ENCODE measurements around the gene GRIK2. TPM values are rescaled to one million over a fixed set of nuclear protein-coding genes. Genes with fewer than 3 reads are reported as not detected.

The GRIK2 gene
- total RNA-seq, 1 donor from 2014 or later: 2.5 TPM

DNA sequence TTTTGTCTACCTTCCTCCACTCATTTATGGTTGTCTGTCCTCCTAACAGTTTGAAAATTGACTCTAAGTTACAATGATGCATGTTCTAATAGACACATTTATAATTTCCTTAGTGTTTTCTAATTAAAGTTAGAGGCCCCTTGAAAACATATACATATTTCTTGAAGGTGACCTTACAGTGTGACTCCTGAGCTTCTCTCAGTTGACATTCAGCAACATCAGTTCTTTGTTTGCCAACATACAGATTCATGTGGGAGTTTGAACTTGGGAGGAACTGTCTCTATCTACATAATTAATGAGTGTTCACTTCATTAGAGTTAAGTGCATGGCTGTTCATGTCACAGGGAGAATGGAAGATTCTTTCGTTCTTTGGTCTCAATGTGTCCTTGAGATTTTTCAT is 658.2 kb downstream of the GRIK2 start:
- Histone ChIP-seq H3K4me3 (ENCODE audit: insufficient read depth, low read depth, low read length) (no peak overlapping the region), H3K36me3 (ENCODE audit: insufficient read depth, low read length) (no peaks in the 10 kb centered on the region), H3K27ac (ENCODE audit: low read depth, low read length) (no peak overlapping the region), H3K9ac (ENCODE audit: low read length) (no peak overlapping the region), H3K4me2 (ENCODE audit: low read length) (no peak overlapping the region), H3K9me3 (ENCODE audit: insufficient read depth, low read depth, low read length) (no peaks in the 10 kb centered on the region), H4K20me1 (ENCODE audit: insufficient read depth, low read length) (no peaks in the 10 kb centered on the region), H3K27me3 (ENCODE audit: insufficient read depth, low read length) (no peaks in the 10 kb centered on the region), H3K4me1 (ENCODE audit: insufficient read depth, low read length) (no peaks in the 10 kb centered on the region), H2AFZ (ENCODE audit: low read depth, low read length) (no peak overlapping the region), H3K79me2 (ENCODE audit: insufficient read depth, low read length) (no peaks in the 10 kb centered on the region)
- no peak for DNase-seq (ENCODE audit: low read depth)
- no peak for FAIRE-seq
- no peaks in the 10 kb centered on the region for H3K36me3 Mint-ChIP-seq (ENCODE audit: low read depth, unreplicated experiment)
- no peaks in the 10 kb centered on the region for H3K27me3 Mint-ChIP-seq (ENCODE audit: low read depth, unreplicated experiment)
- no peaks in the 10 kb centered on the region for H3K9me3 Mint-ChIP-seq (ENCODE audit: unreplicated experiment)
- no peak overlapping the region for H3K4me3 Mint-ChIP-seq (ENCODE audit: unreplicated experiment)
- TF ChIP-seq, protein P1, sequence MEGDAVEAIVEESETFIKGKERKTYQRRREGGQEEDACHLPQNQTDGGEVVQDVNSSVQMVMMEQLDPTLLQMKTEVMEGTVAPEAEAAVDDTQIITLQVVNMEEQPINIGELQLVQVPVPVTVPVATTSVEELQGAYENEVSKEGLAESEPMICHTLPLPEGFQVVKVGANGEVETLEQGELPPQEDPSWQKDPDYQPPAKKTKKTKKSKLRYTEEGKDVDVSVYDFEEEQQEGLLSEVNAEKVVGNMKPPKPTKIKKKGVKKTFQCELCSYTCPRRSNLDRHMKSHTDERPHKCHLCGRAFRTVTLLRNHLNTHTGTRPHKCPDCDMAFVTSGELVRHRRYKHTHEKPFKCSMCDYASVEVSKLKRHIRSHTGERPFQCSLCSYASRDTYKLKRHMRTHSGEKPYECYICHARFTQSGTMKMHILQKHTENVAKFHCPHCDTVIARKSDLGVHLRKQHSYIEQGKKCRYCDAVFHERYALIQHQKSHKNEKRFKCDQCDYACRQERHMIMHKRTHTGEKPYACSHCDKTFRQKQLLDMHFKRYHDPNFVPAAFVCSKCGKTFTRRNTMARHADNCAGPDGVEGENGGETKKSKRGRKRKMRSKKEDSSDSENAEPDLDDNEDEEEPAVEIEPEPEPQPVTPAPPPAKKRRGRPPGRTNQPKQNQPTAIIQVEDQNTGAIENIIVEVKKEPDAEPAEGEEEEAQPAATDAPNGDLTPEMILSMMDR (IDR thresholded peaks at IDR 0.05; ENCODE audit: insufficient read depth, low read depth, low read length): no peak
- TF ChIP-seq EZH2 (IDR thresholded peaks at IDR 0.05; ENCODE audit: insufficient read depth, low read length): no peak
- no peak overlapping the region for H3K27ac Mint-ChIP-seq (ENCODE audit: unreplicated experiment)
- no peaks in the 10 kb centered on the region for H3K4me1 Mint-ChIP-seq (ENCODE audit: low read depth, unreplicated experiment)

DNA sequence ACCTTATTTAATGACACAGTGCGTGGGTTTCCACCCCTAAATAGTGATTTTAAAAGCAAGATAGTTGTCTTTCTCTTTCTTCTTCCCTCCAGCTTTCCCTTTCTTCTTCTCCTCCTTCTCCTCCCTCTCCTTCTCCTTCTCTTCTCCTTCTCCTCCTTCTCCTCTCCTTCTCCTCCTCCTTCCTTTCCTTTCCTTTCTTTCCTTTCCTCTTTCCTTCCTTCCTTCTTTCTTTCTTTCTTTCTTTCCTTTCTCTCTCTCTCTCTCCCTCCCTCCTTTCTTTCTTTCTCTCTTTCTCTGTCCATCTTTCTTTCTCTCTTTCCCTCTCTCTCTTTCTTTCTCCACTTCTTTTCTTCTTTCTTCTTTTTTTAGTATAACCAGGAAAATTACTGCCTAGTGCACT is 670.6 kb downstream of the GRIK2 start:
- Histone ChIP-seq H3K9me3 (ENCODE audit: insufficient read depth, low read depth, low read length) (no peaks in the 10 kb centered on the region), H4K20me1 (ENCODE audit: insufficient read depth, low read length) (no peaks in the 10 kb centered on the region), H3K4me2 (ENCODE audit: low read length) (no peak overlapping the region), H2AFZ (ENCODE audit: low read depth, low read length) (no peak overlapping the region), H3K27ac (ENCODE audit: low read depth, low read length) (no peak overlapping the region), H3K4me1 (ENCODE audit: insufficient read depth, low read length) (no peaks in the 10 kb centered on the region), H3K79me2 (ENCODE audit: insufficient read depth, low read length) (no peaks in the 10 kb centered on the region), H3K4me3 (ENCODE audit: insufficient read depth, low read depth, low read length) (no peak overlapping the region), H3K9ac (ENCODE audit: low read length) (no peak overlapping the region), H3K27me3 (ENCODE audit: insufficient read depth, low read length) (no peaks in the 10 kb centered on the region), H3K36me3 (ENCODE audit: insufficient read depth, low read length) (no peaks in the 10 kb centered on the region)
- DNase-seq (ENCODE audit: low read depth): no peak
- H3K36me3 Mint-ChIP-seq (ENCODE audit: low read depth, unreplicated experiment): no peaks in the 10 kb centered on the region
- no peaks in the 10 kb centered on the region for H3K9me3 Mint-ChIP-seq (ENCODE audit: unreplicated experiment)
- H3K27me3 Mint-ChIP-seq (ENCODE audit: low read depth, unreplicated experiment): no peaks in the 10 kb centered on the region
- TF ChIP-seq, protein P1 (IDR thresholded peaks at IDR 0.05; ENCODE audit: insufficient read depth, low read depth, low read length): no peak
- no peak for TF ChIP-seq EZH2 (IDR thresholded peaks at IDR 0.05; ENCODE audit: insufficient read depth, low read length)
- H3K4me3 Mint-ChIP-seq (ENCODE audit: unreplicated experiment): no peak overlapping the region
- no peak for FAIRE-seq
- H3K4me1 Mint-ChIP-seq (ENCODE audit: low read depth, unreplicated experiment): no peaks in the 10 kb centered on the region
- H3K27ac Mint-ChIP-seq (ENCODE audit: unreplicated experiment): no peak overlapping the region

DNA sequence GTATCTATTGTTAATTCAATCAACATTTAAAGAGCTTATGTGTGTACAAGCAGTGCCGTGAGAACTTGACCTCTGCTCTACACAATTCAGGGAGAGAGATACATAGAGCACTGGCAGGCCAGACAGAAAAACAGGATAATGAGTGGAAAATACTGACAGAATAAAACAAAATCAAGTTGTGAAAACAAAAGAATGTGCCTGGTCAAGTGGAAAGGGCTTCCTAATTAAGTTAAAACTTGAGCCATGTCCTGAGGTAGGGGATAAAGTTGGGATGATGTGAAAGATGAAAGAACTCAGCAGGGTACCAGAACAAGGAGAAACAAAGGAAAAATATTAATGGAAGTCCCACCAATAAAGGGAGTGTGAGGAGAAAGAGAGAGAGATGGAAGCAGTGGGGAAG is 672.8 kb downstream of the GRIK2 start:
- H3K36me3 ChIP-seq (ENCODE audit: insufficient read depth, low read length): no peaks in the 10 kb centered on the region
- H3K4me3 Mint-ChIP-seq (ENCODE audit: unreplicated experiment): no peak overlapping the region
- H3K9me3 Mint-ChIP-seq (ENCODE audit: unreplicated experiment): no peaks in the 10 kb centered on the region
- H3K36me3 Mint-ChIP-seq (ENCODE audit: low read depth, unreplicated experiment): no peaks in the 10 kb centered on the region
- no peaks in the 10 kb centered on the region for H3K27me3 Mint-ChIP-seq (ENCODE audit: low read depth, unreplicated experiment)
- no peak overlapping the region for H3K9ac ChIP-seq (ENCODE audit: low read length)
- no peaks in the 10 kb centered on the region for H3K79me2 ChIP-seq (ENCODE audit: insufficient read depth, low read length)
- DNase-seq (ENCODE audit: low read depth): no peak
- TF ChIP-seq EZH2 (IDR thresholded peaks at IDR 0.05; ENCODE audit: insufficient read depth, low read length): no peak
- TF ChIP-seq, protein P1 (IDR thresholded peaks at IDR 0.05; ENCODE audit: insufficient read depth, low read depth, low read length): no peak
- H3K4me1 Mint-ChIP-seq (ENCODE audit: low read depth, unreplicated experiment): no peaks in the 10 kb centered on the region
- H3K27me3 ChIP-seq (ENCODE audit: insufficient read depth, low read length): no peaks in the 10 kb centered on the region
- H2AFZ ChIP-seq (ENCODE audit: low read depth, low read length): no peak overlapping the region
- no peak overlapping the region for H3K4me2 ChIP-seq (ENCODE audit: low read length)
- no peaks in the 10 kb centered on the region for H3K4me1 ChIP-seq (ENCODE audit: insufficient read depth, low read length)
- no peaks in the 10 kb centered on the region for H3K9me3 ChIP-seq (ENCODE audit: insufficient read depth, low read depth, low read length)
- H3K4me3 ChIP-seq (ENCODE audit: insufficient read depth, low read depth, low read length): no peak overlapping the region
- H3K27ac Mint-ChIP-seq (ENCODE audit: unreplicated experiment): no peak overlapping the region
- no peak for FAIRE-seq
- H4K20me1 ChIP-seq (ENCODE audit: insufficient read depth, low read length): no peaks in the 10 kb centered on the region
- H3K27ac ChIP-seq (ENCODE audit: low read depth, low read length): no peak overlapping the region
